Tibial artery (tissue), 4 donors: ENCODE data around the gene GPC6.

Experiments
- DNase-seq, 2 donors: peaks; one replicate each; pipeline ENCODE4 v3.0.0-alpha.2; 2019
- H3K27ac ChIP-seq, 2 donors: fragments of 200-600 bp; sonication (generic) in 1 of 2; 1 replicate in 1 of 2; 2 replicates in 1 of 2; pipeline ENCODE4 v1.5.1; 2018 to 2019; ENCODE audit warnings: mild to moderate bottlenecking in 1 of 2
- H3K27me3 ChIP-seq, 2 donors: fragments of 200-600 bp; sonication (generic) in 1 of 2; one replicate each; pipeline versions ENCODE4 v1.5.1 to v1.6.0; 2016 to 2019
- H3K36me3 ChIP-seq, 3 donors: fragments of 200-600 bp; sonication (generic) in 2 of 3; one replicate each; pipeline ENCODE4 v1.5.1; 2016 to 2019; ENCODE audit warnings: mild to moderate bottlenecking in 2 of 3
- H3K4me1 ChIP-seq, 4 donors: fragments of 200-600 bp; sonication (generic) in 2 of 4; 1 replicate in 3 of 4; 2 replicates in 1 of 4; pipeline ENCODE4 v1.5.1; 2016 to 2019
- H3K4me3 ChIP-seq, 2 donors: fragments of 200-600 bp; sonication (generic) in 1 of 2; 1 replicate in 1 of 2; 2 replicates in 1 of 2; pipeline ENCODE4 v1.5.1; 2018 to 2019; ENCODE audit warnings: mild to moderate bottlenecking in 2 of 2
- H3K9me3 ChIP-seq, 3 donors: fragments of 200-600 bp; sonication (generic) in 1 of 3; one replicate each; pipeline ENCODE4 v1.5.1; 2016 to 2019
- CTCF ChIP-seq, 2 experiments: fragments of 200-600 bp in 1 of 2; fragments of 450-650 bp in 1 of 2; IDR thresholded peaks; one replicate each; pipeline ENCODE4 v1.5.1; 2017 to 2019; ENCODE audit warnings: antibody characterized with exemption in 2 of 2, mild to moderate bottlenecking in 1 of 2, moderate library complexity in 1 of 2
- intact Hi-C: fragments of 100-400 bp; cut with DNase I; formaldehyde crosslinking; loops from one replicate; pipeline ENCODE4 v1.15.0; 2023; ENCODE audit warnings: low total_unique reads

GPC6 gene

DNA sequence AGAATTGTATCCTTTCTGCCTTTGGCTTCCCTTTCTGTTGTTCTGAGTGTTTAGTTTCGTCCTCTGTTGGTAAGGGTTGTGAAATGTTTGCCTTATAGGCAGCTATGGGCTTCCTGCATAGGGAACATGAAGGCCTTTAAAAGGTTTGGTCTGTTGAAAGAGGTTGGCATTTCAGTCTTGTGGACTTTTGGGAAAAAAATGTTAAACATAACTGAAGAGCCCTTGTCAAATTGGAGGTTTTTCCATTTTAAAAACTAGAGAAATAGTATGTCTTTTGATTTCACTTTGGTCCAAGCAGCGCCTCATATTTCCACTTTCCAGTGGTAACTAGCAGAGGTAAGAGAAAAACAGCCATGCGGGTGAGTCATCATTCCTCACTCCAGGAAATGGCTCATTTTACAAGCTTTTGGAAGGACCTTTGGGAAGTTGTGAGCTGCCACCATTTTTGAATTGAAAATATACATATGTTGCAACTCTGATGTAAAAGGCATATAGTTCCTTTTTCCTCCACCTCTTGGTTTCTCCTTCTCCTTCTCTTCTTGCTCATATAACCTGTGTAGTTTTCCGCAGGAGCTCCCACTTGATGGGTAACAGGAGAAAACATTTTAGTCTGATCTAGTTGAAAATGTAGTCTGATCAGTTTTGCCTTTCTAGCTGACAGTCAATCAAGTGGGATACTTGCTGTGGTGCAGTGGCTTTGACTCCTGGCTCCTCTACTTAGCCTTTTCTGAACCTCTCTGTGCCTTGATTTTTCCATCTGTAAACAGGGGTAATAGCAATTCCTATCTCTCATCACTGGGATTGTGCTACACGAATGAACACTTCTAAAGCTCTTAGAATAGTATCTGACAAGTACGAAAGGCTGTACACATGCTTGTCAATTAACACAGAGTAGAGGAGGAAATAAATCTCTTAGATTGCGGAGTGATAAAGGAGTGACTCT lies 23.0 kb downstream of the GPC6 start:
- Histone ChIP-seq H3K4me3 (no peak overlapping the region), H3K9me3 (no peaks in the 10 kb centered on the region), H3K27me3 (no peaks in the 10 kb centered on the region), H3K4me1 (peaks cover 0 to 54% (median 6%) of the 10 kb centered on the region in 4 donors), H3K27ac (peak overlapping the region; percentile 49), H3K36me3 (no peaks in the 10 kb centered on the region)
- no peak for DNase-seq
- intact Hi-C loops = loop anchor here (10.0 kb wide), 1 partner anchor 1095 kb away; no protein-coding TSS in a partner anchor
- no peak for TF ChIP-seq CTCF (IDR thresholded peaks at IDR 0.05)

DNA sequence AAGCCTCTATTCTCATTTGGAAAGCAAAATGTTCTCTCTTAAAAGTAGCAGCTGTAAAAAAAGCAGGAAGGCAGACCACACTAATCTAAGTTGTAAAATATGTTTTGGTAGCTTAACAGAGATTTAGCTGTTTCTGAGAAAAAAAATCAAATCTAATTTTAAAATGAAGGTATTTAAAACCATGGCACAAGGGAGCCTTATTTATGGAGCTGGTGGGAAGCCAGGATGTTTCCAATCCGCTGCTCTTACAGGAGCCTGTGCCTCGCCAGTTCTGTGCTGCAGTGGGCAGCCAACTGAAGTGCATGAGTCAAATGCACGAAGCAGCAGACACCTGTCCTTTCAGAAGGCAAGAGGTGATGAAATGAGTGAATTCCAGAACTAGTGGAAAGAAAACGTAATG lies 28.2 kb downstream of the GPC6 start:
- no peaks in the 10 kb centered on the region for H3K27me3 ChIP-seq
- DNase-seq = no peak
- no peak overlapping the region for H3K4me3 ChIP-seq
- no peaks in the 10 kb centered on the region for H3K9me3 ChIP-seq
- H3K4me1 ChIP-seq = peaks cover 0 to 37% (median 1%) of the 10 kb centered on the region in 4 donors
- peak overlapping the region in 1 of 2 donors; percentile 35 for H3K27ac ChIP-seq
- intact Hi-C loops = no loop called here
- TF ChIP-seq CTCF (IDR thresholded peaks at IDR 0.05) = no peak
- H3K36me3 ChIP-seq = no peaks in the 10 kb centered on the region

- Histone ChIP-seq H3K4me1 (peaks cover 0 to 42% (median 1%) of the 10 kb centered on the region in 4 donors), H3K36me3 (no peaks in the 10 kb centered on the region), H3K4me3 (no peak overlapping the region), H3K27ac (no peak overlapping the region), H3K9me3 (no peaks in the 10 kb centered on the region), H3K27me3 (no peaks in the 10 kb centered on the region)
- TF ChIP-seq CTCF (IDR thresholded peaks at IDR 0.05) = no peak
- DNase-seq = no peak
- intact Hi-C loops = no loop called here
Observed at GRCh38 chr13:93256998-93257397, 30.4 kb downstream of the GPC6 start.

DNA sequence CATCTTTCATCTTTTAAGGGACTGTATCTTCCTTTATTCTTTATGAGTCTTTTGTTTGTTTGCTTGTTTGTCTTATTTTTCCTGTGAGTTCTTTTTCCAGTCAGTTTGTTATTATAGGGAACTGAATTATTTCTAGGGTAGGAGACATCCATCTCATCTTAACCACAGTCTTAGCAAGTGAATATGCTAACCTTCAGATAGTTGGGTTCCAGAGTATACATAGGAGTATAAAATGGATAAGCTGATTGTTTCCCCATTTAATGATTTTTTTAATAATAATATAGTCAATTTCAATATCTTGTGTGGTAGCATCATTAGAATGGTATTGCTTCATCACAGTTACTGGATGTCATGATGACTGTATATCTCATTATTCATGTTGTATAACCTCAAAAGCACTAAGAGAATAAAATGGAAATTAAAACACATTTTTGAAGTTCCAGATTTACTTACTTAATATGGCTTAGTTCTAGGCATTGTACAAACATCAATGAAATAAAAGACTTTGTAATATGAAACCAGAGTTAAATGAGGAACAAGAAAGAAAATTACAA lies 33.0 kb downstream of the GPC6 start:
- intact Hi-C loops = no loop called here
- no peak for DNase-seq
- no peaks in the 10 kb centered on the region for H3K36me3 ChIP-seq
- no peak overlapping the region for H3K4me3 ChIP-seq
- no peak for TF ChIP-seq CTCF (IDR thresholded peaks at IDR 0.05)
- no peaks in the 10 kb centered on the region for H3K9me3 ChIP-seq
- peaks cover 0 to 37% (median 0%) of the 10 kb centered on the region in 4 donors for H3K4me1 ChIP-seq
- H3K27me3 ChIP-seq = no peaks in the 10 kb centered on the region
- no peak overlapping the region for H3K27ac ChIP-seq

- Histone ChIP-seq H3K9me3 (no peaks in the 10 kb centered on the region), H3K27ac (no peak overlapping the region), H3K27me3 (no peaks in the 10 kb centered on the region), H3K36me3 (no peaks in the 10 kb centered on the region), H3K4me1 (peaks cover 0 to 32% (median 0%) of the 10 kb centered on the region in 4 donors), H3K4me3 (no peak overlapping the region)
- no peak for TF ChIP-seq CTCF (IDR thresholded peaks at IDR 0.05)
- intact Hi-C loops = no loop called here
- DNase-seq = no peak
Observed at GRCh38 chr13:93260591-93260990, 34.0 kb downstream of the GPC6 start.
